ENCODE data around the gene DCDC2C. TPM values are rescaled to one million over a fixed set of nuclear protein-coding genes. Genes with fewer than 3 reads are reported as not detected.

The DCDC2C gene
- total and polyA plus RNA-seq, 9 of the 15 experiments (the other 6 are each of a cell fraction or from before 2014, with no cell fraction given) = not detected

GRCh38 chr2:3849213-3849612 is 145.8 kb downstream of the DCDC2C start:
- Histone ChIP-seq H3K9me1 (ENCODE audit: control insufficient read depth, insufficient read depth, low read length) (no peaks in the 10 kb centered on the region), H3K9me3 (replicated peaks; ENCODE audit: control insufficient read depth, insufficient read depth, low read depth, low read length) (no peaks in the 10 kb centered on the region), H3K4me3 (no peak overlapping the region), H2AFZ (ENCODE audit: low read depth, low read length) (no peak overlapping the region), H4K20me1 (replicated peaks; ENCODE audit: control insufficient read depth, insufficient read depth, low read length) (no peaks in the 10 kb centered on the region), H3K4me2 (ENCODE audit: insufficient read depth, low read length) (no peak overlapping the region), H3K9ac (ENCODE audit: insufficient read depth in 1 of 2, low read depth in 2 of 2, low read length in 2 of 2) (no peak overlapping the region), H3K27me3 (ENCODE audit: control insufficient read depth in 2 of 2, insufficient read depth in 2 of 2, low read length in 2 of 2) (no peaks in the 10 kb centered on the region; a peak in 1 of 5 replicates), H3K79me2 (ENCODE audit: control insufficient read depth, insufficient read depth, low read length) (no peaks in the 10 kb centered on the region), H3K27ac (ENCODE audit: extremely low read depth, low read depth, low read length) (no peak overlapping the region), H3K36me3 (ENCODE audit: control insufficient read depth, insufficient read depth, low read length) (no peaks in the 10 kb centered on the region), H3K4me1 (replicated peaks in 1 of 2; ENCODE audit: control insufficient read depth in 2 of 2, insufficient read depth in 2 of 2, low read length in 2 of 2) (no peaks in the 10 kb centered on the region)
- in situ Hi-C loops (cut with MboI) (no loop called here), intact Hi-C loops (cut with micrococcal nuclease) (no loop called here)
- FAIRE-seq (no peak), ATAC-seq (no peak), DNase-seq (ENCODE audit: extremely low read depth in 1 of 4, low spot score in 3 of 4) (no peak)
- ChIA-PET POLR2A (no interaction called here), CTCF (ENCODE audit: low intra/inter-chr PET ratio) (no interaction called here)
- TF ChIP-seq RBM25 (IDR thresholded peaks at IDR 0.05; ENCODE audit: low read depth, low read length, severe bottlenecking) = no peak
- no peak for TF ChIP-seq CHD2 (IDR thresholded peaks at IDR 0.05; ENCODE audit: low read depth, low read length)
- no peak for TF ChIP-seq PHF8 (IDR thresholded peaks at IDR 0.05; ENCODE audit: borderline replicate concordance, low read length)
- no peak for TF ChIP-seq HINFP (tag; conservative IDR thresholded peaks at IDR 0.05; ENCODE audit: low read depth)
- TF ChIP-seq FOXP4 (CRISPR knock-in tag; IDR thresholded peaks at IDR 0.05; ENCODE audit: borderline replicate concordance) = no peak
- under 1% methylated on average over 7 of the region's 7 CpGs for WGBS (ENCODE audit: insufficient coverage, low coverage, missing lambda C conversion rate)
- no TSS peak for BruUV-seq (replicated peaks)
